Glomerular visceral epithelial cell (primary cell): Measurements from ENCODE around the gene SLC4A5.

ENCODE experiments used
- DNase-seq: peaks from one replicate; pipeline ENCODE4 v3.0.0-alpha.2; 2016; ENCODE audit errors: extremely low spot score

Gene SLC4A5

GRCh38 chr2:74312913-74313312 is 30.3 kb downstream of the SLC4A5 start:
- no peak for DNase-seq

GRCh38 chr2:74307720-74308119 is 35.5 kb downstream of the SLC4A5 start:
- DNase-seq, result no peak

- DNase-seq, result no peak
Measured at GRCh38 chr2:74304332-74305148, 38.7 kb downstream of the SLC4A5 start.

- no peak for DNase-seq
Measured at GRCh38 chr2:74302865-74303264, 40.4 kb downstream of the SLC4A5 start.

- no peak for DNase-seq
Measured at GRCh38 chr2:74301262-74301661, 42.0 kb downstream of the SLC4A5 start.

GRCh38 chr2:74300506-74300905 is 42.7 kb downstream of the SLC4A5 start:
- DNase-seq, result no peak

- no peak for DNase-seq
Measured at GRCh38 chr2:74297950-74298349, 45.3 kb downstream of the SLC4A5 start.

GRCh38 chr2:74297391-74297790 is 45.8 kb downstream of the SLC4A5 start:
- no peak for DNase-seq

GRCh38 chr2:74293191-74293991 is 49.8 kb downstream of the SLC4A5 start:
- no peak for DNase-seq

- no peak for DNase-seq
Measured at GRCh38 chr2:74292751-74293150, 50.5 kb downstream of the SLC4A5 start.

- DNase-seq, result no peak
Measured at GRCh38 chr2:74291886-74292621, 51.2 kb downstream of the SLC4A5 start.

GRCh38 chr2:74291218-74291544 is 52.0 kb downstream of the SLC4A5 start:
- DNase-seq, result no peak

- no peak for DNase-seq
Measured at GRCh38 chr2:74290466-74291217, 52.6 kb downstream of the SLC4A5 start.

GRCh38 chr2:74290066-74290465 is 53.1 kb downstream of the SLC4A5 start:
- DNase-seq, result no peak

- DNase-seq, result no peak
Measured at GRCh38 chr2:74286725-74287124, 56.5 kb downstream of the SLC4A5 start.

GRCh38 chr2:74281141-74281975 is 61.9 kb downstream of the SLC4A5 start:
- no peak for DNase-seq

- no peak for DNase-seq
Measured at GRCh38 chr2:74278694-74279093, 64.5 kb downstream of the SLC4A5 start.

- DNase-seq, result no peak
Measured at GRCh38 chr2:74278176-74278575, 65.0 kb downstream of the SLC4A5 start.

- DNase-seq, result no peak
Measured at GRCh38 chr2:74275228-74275627, 68.0 kb downstream of the SLC4A5 start.

GRCh38 chr2:74269667-74270066 is 73.5 kb downstream of the SLC4A5 start:
- no peak for DNase-seq

GRCh38 chr2:74267068-74267467 is 76.1 kb downstream of the SLC4A5 start:
- DNase-seq, result no peak
